Prostate gland (tissue), 2 donors: Measurements from ENCODE around the gene ATG16L2.

ENCODE experiments used
- POLR2AphosphoS5 ChIP-seq: sonication (generic); formaldehyde crosslinking; IDR thresholded peaks from one replicate; pipeline ENCODE4 v1.6.1; 2017; ENCODE audit warnings: antibody characterized with exemption
- TF ChIP-seq, protein P1 (sequence below), 4 experiments: fragments of 200-600 bp in 2 of 4; fragments of 450-650 bp in 2 of 4; sonication (generic) in 2 of 4; IDR thresholded peaks; 1 replicate in 3 of 4; 2 replicates in 1 of 4; pipeline ENCODE4 v1.5.1; 2016 to 2019; ENCODE audit warnings: antibody characterized with exemption in 4 of 4, mild to moderate bottlenecking in 2 of 4, moderate library complexity in 2 of 4

DNA sequence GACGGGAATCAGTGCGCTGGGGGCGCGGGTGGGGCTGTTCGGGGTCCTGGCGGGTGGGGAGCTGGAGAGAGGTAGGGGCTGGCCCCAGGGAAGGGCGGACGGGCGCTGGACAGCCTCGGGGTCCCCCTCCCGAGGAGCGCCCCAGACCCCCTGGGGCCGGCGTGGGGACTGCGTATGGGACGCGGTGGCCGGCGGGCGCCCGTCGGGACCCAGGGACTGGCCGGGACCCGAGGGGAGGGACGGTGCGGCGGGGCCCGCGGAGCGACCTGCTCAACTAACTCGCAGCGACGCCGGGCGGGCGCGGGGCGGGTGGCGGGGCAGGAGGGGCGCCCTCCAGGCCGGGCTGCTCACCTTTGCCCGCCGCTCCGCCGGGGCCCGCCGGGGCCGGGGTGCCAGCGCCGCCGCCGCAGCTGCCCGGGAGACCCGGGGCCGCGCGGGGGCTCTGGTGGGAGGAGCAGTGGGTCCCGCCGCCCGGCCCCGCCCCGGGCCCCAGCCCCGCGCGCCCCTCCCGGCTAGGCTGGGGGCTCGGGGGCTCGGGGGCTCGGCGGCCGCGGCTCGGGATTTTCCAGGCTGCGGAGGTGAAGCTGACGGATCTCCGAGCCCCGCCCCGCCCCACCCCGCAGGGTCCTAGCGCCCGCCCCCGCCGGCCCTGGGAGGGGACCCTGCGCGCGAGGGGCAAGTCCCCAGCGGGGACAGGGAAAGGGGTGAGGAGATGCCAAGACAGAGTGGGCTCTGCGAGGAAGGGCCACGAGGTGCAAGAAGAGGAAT, 32.7 kb upstream of the ATG16L2 start:
- TF ChIP-seq, protein P1, sequence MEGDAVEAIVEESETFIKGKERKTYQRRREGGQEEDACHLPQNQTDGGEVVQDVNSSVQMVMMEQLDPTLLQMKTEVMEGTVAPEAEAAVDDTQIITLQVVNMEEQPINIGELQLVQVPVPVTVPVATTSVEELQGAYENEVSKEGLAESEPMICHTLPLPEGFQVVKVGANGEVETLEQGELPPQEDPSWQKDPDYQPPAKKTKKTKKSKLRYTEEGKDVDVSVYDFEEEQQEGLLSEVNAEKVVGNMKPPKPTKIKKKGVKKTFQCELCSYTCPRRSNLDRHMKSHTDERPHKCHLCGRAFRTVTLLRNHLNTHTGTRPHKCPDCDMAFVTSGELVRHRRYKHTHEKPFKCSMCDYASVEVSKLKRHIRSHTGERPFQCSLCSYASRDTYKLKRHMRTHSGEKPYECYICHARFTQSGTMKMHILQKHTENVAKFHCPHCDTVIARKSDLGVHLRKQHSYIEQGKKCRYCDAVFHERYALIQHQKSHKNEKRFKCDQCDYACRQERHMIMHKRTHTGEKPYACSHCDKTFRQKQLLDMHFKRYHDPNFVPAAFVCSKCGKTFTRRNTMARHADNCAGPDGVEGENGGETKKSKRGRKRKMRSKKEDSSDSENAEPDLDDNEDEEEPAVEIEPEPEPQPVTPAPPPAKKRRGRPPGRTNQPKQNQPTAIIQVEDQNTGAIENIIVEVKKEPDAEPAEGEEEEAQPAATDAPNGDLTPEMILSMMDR (IDR thresholded peaks at IDR 0.05), result no peak
- TF ChIP-seq POLR2AphosphoS5, result no peak
